Natural killer cell (primary cell): ENCODE results near the gene PKNOX1. TPM values are rescaled to one million over a fixed set of nuclear protein-coding genes. Genes with fewer than 3 reads are reported as not detected.
A peak's percentile ranks its signal among the peaks of the same experiment; 100 is the strongest.
"Not testable (repeated sequence)": the region's sequence is repeated elsewhere in the genome, so short reads cannot be mapped to it uniquely, and the experiment has no call there.

Experiments used
- ATAC-seq, 3 donors: fragments of 150-1000 bp in 2 of 3; fragments of 200-7000 bp in 1 of 3; cut with Tn5 transposase; 1 replicate in 1 of 3; 2 replicates in 2 of 3; pipeline ENCODE4 v1.10.0; 2021; ENCODE audit warnings: mild to moderate bottlenecking in 2 of 3, moderate library complexity in 2 of 3
- DNase-seq, 2 donors: peaks; one replicate each; pipeline versions ENCODE4 v3.0.0 to v3.0.0-alpha.2; 2013 to 2021; ENCODE audit warnings: mixed read lengths in 1 of 2
- H3K27ac ChIP-seq: one replicate; pipeline ENCODE4 v1.5.1; 2013; ENCODE audit warnings: mild to moderate bottlenecking, low read length
- H3K27me3 ChIP-seq: one replicate; pipeline ENCODE4 v1.6.1; 2013; ENCODE audit warnings: low read length; ENCODE audit not compliant: control insufficient read depth, insufficient read depth
- H3K36me3 ChIP-seq: one replicate; pipeline ENCODE4 v1.6.1; 2013; ENCODE audit warnings: low read length; ENCODE audit not compliant: control insufficient read depth, insufficient read depth
- H3K4me1 ChIP-seq: one replicate; pipeline ENCODE4 v1.6.1; 2013; ENCODE audit warnings: low read length; ENCODE audit not compliant: control insufficient read depth, insufficient read depth
- H3K4me3 ChIP-seq: one replicate; pipeline ENCODE4 v1.5.1; 2013; ENCODE audit warnings: low read length
- H3K9me3 ChIP-seq: one replicate; pipeline ENCODE4 v1.6.1; 2013; ENCODE audit warnings: low read length; ENCODE audit not compliant: control insufficient read depth, insufficient read depth
- H3K27ac Mint-ChIP-seq, 2 donors: one replicate each; pipeline ENCODE4 v1.8.0; 2022; ENCODE audit warnings: mild to moderate bottlenecking in 2 of 2, mixed read lengths in 2 of 2, moderate library complexity in 1 of 2
- H3K27me3 Mint-ChIP-seq, 2 donors: one replicate each; pipeline ENCODE4 v1.8.0; 2022; ENCODE audit warnings: low read depth in 2 of 2, mixed read lengths in 2 of 2
- H3K36me3 Mint-ChIP-seq: one replicate; pipeline ENCODE4 v1.8.0; 2022; ENCODE audit warnings: mixed read lengths
- H3K4me1 Mint-ChIP-seq, 2 donors: one replicate each; pipeline ENCODE4 v1.8.0; 2022; ENCODE audit warnings: mixed read lengths in 2 of 2
- H3K4me3 Mint-ChIP-seq: one replicate; pipeline ENCODE4 v1.8.0; 2022; ENCODE audit warnings: mild to moderate bottlenecking, moderate library complexity, mixed read lengths
- H3K9me3 Mint-ChIP-seq, 2 donors: one replicate each; pipeline ENCODE4 v1.8.0; 2022; ENCODE audit warnings: mixed read lengths in 2 of 2
- WGBS: methylation state at CpG from one replicate; pipeline ENCODE4 v1.1.7; 2013; ENCODE audit warnings: missing lambda C conversion rate; ENCODE audit not compliant: insufficient coverage; 5-methylcytosine and 5-hydroxymethylcytosine counted together
- intact Hi-C: fragments of 100-400 bp; cut with micrococcal nuclease; formaldehyde crosslinking; loops from one replicate; pipeline ENCODE4 v1.14.2; 2022
- total RNA-seq, 4 donors: library from RNA; stranded (reverse); fragments of 120-200 nt in 1 of 4; gene quantifications; one replicate each; pipeline versions ENCODE4 v1.2.3 to v1.2.4, GENCODE V29; 2013 to 2022

Gene PKNOX1
- total RNA-seq, 3 donors from 2014 or later (not counting 1 experiment from before 2014, with no cell fraction given), result 19.1 to 25.5 (median 21.5) TPM

DNA sequence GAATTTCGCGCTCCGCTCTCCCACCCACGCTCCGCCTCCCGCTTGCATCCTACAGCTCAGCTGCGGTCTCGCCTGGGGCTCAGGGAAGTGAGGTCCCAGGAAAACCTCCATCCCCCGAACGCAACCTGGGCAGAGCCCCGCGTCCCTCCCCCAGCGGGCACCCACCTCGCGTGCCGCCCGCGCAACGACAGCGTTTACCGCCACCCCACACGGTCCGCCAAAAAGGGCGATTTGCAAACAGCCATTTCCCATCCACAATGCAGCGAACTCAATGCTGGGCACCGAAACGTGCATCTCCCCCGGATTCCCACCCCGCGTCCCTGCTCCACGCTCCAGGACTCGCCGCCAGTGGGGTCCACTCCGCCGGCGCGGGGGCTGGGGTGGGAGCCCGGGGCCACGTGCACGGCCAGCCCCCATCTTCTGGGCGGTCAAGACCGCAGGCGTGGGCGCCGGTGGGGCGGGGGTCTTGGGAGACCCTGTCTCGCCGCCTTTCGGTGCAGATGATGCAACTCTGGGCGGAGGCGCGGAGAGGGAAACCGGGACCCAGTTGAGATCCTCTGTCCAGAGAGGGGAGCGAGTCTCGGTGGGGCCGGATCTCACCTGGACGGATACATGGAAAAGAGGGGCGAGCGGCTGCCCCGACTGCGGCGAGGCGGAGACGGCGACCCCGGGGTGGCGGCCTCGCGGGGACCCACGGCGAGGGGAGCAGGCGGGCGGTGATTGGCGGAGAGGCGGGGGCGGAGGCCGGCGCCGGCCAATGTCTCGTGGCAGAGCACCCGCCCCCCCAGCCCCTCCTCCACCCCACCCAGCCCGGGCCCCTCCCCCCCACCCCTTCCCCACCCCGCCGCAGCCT, 101.0 kb downstream of the PKNOX1 start, which contains the start of gene CBS:
CBS (minus strand) TSS at position 666 of the 853 bp plus-strand sequence. CDS start 3,642 bp downstream, outside the sequence.
- H3K4me3 Mint-ChIP-seq, H3K4me3 ChIP-seq, H3K9me3 Mint-ChIP-seq, H3K27ac Mint-ChIP-seq, ATAC-seq, H3K4me1 ChIP-seq, H3K9me3 ChIP-seq, H3K27ac ChIP-seq, H3K36me3 Mint-ChIP-seq, H3K4me1 Mint-ChIP-seq, DNase-seq, intact Hi-C loops, H3K36me3 ChIP-seq, H3K27me3 ChIP-seq, H3K27me3 Mint-ChIP-seq: not testable (repeated sequence)
- no CpG with 5 or more reads among the region's 84 CpGs for whole genome bisulfite sequencing

DNA sequence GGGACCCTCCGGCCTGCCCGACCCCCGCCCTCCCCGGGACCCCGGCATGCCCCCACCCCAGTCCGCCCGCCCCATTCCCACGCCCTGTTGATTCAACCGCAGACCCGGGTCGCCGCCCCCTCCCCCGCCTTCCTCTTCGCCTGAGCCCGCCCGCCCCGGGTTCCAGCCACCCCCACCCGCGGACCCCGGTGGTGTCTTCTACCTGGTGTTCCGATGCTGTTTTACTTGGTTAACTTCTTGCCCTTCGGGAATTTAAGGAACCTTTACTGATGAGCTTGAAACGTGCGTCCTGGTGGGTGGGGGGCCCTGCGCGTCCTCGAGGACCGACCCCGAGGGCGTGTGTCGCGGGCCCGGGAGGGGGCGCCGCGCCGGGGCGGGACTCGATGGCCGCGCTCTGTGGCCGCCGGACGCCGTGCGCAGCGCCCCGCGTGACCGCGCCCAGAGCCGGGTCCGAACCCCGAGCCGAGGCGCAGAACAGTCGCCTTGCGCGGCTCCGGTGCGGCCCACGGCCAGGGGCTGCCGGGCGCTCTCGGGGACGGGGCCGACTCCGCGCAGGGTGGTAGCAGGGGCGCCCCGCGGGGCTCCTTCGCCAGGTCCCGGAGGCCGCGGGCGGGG, 101.8 kb downstream of the PKNOX1 start:
- peak in 1 of 3 donors; percentile 25 for ATAC-seq
- WGBS, result no CpG with 5 or more reads among the region's 77 CpGs

DNA sequence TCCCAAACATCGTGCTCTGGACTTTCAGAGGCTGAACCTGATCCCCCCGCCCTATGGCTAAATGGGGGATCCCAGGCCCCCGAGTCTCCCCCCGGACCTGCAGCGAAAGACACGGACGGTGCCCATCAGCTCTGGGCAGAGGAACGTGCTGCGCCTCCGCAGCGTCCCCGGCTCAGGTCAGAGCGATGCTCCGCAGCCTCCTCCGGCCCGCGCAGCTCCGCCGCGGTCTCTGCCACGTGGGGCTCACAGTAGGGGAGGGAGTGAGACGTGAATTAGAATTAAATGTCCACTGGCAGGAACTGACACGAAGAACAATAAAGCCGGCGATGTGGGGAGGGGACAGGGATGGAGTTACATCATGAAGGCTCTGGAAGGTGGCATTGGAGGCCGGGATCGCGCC, 102.3 kb downstream of the PKNOX1 start:
- H3K9me3 Mint-ChIP-seq, H3K27me3 Mint-ChIP-seq, H3K27ac Mint-ChIP-seq, H3K9me3 ChIP-seq, intact Hi-C loops, H3K27me3 ChIP-seq, H3K36me3 Mint-ChIP-seq, H3K4me3 ChIP-seq, DNase-seq, H3K4me3 Mint-ChIP-seq, H3K36me3 ChIP-seq, H3K4me1 Mint-ChIP-seq, H3K27ac ChIP-seq, H3K4me1 ChIP-seq: not testable (repeated sequence)
- no CpG with 5 or more reads among the region's 28 CpGs for WGBS
- peak in 1 of 3 donors; percentile 36 for ATAC-seq

More for the DNA sequence above, 101.8 kb downstream of the PKNOX1 start:
- H3K4me3 Mint-ChIP-seq, H3K27ac ChIP-seq, H3K4me1 ChIP-seq, H3K4me3 ChIP-seq, H3K9me3 Mint-ChIP-seq, H3K4me1 Mint-ChIP-seq, H3K9me3 ChIP-seq, intact Hi-C loops, H3K27me3 ChIP-seq, H3K27me3 Mint-ChIP-seq, H3K36me3 ChIP-seq, DNase-seq, H3K27ac Mint-ChIP-seq, H3K36me3 Mint-ChIP-seq: not testable (repeated sequence)

DNA sequence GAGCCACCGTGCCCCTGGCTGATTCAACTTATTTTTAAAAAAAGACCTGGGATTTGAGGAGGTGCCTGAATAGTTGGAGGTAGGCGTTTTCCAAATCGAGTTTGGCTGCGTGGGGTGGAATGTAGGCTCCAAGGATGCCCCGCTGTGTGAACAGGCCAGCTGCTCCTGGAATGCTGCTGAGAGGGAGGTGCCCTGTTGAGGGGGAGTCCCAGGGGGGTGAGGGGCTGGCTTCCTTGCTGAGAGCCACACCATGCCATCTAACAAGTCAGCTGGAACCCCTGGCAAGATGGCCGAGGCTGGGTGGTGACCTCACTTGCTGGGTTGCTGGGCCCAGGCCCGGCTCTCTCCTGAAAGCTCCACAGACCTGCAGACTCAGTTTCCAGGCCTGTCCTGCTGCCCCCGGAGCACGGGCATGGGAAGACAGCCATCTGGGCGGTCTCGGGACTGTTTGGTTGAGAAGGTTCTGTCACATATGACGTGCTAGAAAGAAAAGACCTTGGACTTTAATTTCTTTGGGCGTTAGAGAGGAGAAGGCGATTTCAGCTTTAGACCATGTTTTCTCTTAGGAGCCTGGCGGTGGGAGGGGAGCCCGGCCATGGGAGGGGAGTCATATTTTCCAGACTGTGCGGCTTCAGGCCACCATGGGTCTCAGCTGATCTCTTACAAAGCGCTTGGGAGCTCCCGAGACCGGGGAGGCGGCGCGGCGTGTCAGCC, 108.4 kb downstream of the PKNOX1 start:
- H3K4me1 ChIP-seq, H3K27ac Mint-ChIP-seq, H3K4me3 ChIP-seq, H3K9me3 ChIP-seq, H3K27me3 ChIP-seq, H3K4me1 Mint-ChIP-seq, DNase-seq, H3K36me3 ChIP-seq, H3K27me3 Mint-ChIP-seq, ATAC-seq, H3K4me3 Mint-ChIP-seq, H3K9me3 Mint-ChIP-seq, intact Hi-C loops, H3K27ac ChIP-seq, H3K36me3 Mint-ChIP-seq: not testable (repeated sequence)
- WGBS, result no CpG with 5 or more reads among the region's 24 CpGs

Other genes starting within 250 kb of the PKNOX1 start
- gene WDR4, start 95.0 kb upstream of the PKNOX1 start, total RNA-seq, result 10 to 100 TPM; 11.1 to 15.5 (median 14.0) TPM
- 10 to 100 TPM; 21.8 to 25.7 (median 23.9) TPM for gene NDUFV3, start 81.3 kb upstream of the PKNOX1 start, total RNA-seq
- gene ERVH48-1, start 48.9 kb upstream of the PKNOX1 start, total RNA-seq, result not detected
- under 1 TPM in 2 of 3 donors, not detected in 1; 0.58 to 0.84 TPM for gene CBS, start 101.3 kb downstream of the PKNOX1 start, total RNA-seq
- gene U2AF1, start 133.0 kb downstream of the PKNOX1 start, total RNA-seq, result 100 to 1,000 TPM in 2 of 3 donors, 1 to 10 TPM in 1; 9.0 to 363 (median 273) TPM
- gene CRYAA, start 194.4 kb downstream of the PKNOX1 start, total RNA-seq, result not detected